H1 (cell line): ENCODE data around the gene EIF4A3. TPM values are rescaled to one million over a fixed set of nuclear protein-coding genes. Genes with fewer than 3 reads are reported as not detected.

Source experiments
- RNF2 ChIP-seq: fragments of 200-900, 300-1000 bp; sonication (generic); IDR thresholded peaks from 2 replicates; pipeline ENCODE4 v1.7.1; 2016; ENCODE audit warnings: borderline replicate concordance, low read depth, mild to moderate bottlenecking, antibody characterized with exemption, low read length; ENCODE audit not compliant: poor library complexity, severe bottlenecking; ENCODE audit errors: missing control alignments
- polyA plus RNA-seq, 7 experiments: library from polyadenylated mRNA; depleted of rRNA in 3 of 7; stranded (reverse) in 5 of 7; unstranded in 2 of 7; fragments of >200 nt in 5 of 7; fragments of 200-250 nt in 2 of 7; gene quantifications; 1 replicate in 5 of 7; 2 replicates in 1 of 7; 4 replicates in 1 of 7; pipeline versions ENCODE4 v1.2.1 to v1.2.3, GENCODE V29; 2011 to 2013; ENCODE audit warnings: missing spikeins in 2 of 7, mixed read lengths in 2 of 7
- total RNA-seq: library from RNA; stranded (reverse); fragmentation: NEBNext Ultra II Directional; extraction: Animal tissue kit (Norgen Biotek cat#: 25700); gene quantifications from 2 replicates; pipeline ENCODE4 v1.2.1, GENCODE V29; 2021

EIF4A3 gene
- total and polyA plus RNA-seq, 2 of the 8 experiments (the other 6 are each of a cell fraction or from before 2014, with no cell fraction given), result 142 to 146 TPM

- no peak for TF ChIP-seq RNF2
These were observed 16.4 kb upstream of the EIF4A3 start (continued) for GRCh38 chr17:80163336-80163735.
